CD4-positive, alpha-beta T cell treated with Interleukin-1 beta for 1 hour (primary cell): Measurements from ENCODE around the gene SAMD4A.

Source experiments
- DNase-seq, 2 donors: peaks; one replicate each; pipeline ENCODE4 v3.0.0-alpha.2; 2020 to 2022

SAMD4A gene

GRCh38 chr14:54637270-54638134 lies 70.6 kb downstream of the SAMD4A start:
- no peak for DNase-seq

- DNase-seq = no peak
Observed at GRCh38 chr14:54638135-54638446, 71.2 kb downstream of the SAMD4A start.

GRCh38 chr14:54639611-54640010 lies 72.7 kb downstream of the SAMD4A start:
- DNase-seq = no peak

- DNase-seq = no peak
Observed at GRCh38 chr14:54640506-54640905, 73.6 kb downstream of the SAMD4A start.

- no peak for DNase-seq
Observed at GRCh38 chr14:54642121-54642520, 75.2 kb downstream of the SAMD4A start.

GRCh38 chr14:54642801-54643695 lies 76.1 kb downstream of the SAMD4A start:
- DNase-seq = peak; percentile 6 to 44

- DNase-seq = no peak
Observed at GRCh38 chr14:54643696-54644176, 76.8 kb downstream of the SAMD4A start.

GRCh38 chr14:54645639-54646038 lies 78.7 kb downstream of the SAMD4A start:
- no peak for DNase-seq

GRCh38 chr14:54646626-54647025 lies 79.7 kb downstream of the SAMD4A start:
- no peak for DNase-seq

- DNase-seq = no peak
Observed at GRCh38 chr14:54647378-54647777, 80.5 kb downstream of the SAMD4A start.

GRCh38 chr14:54649056-54649455 lies 82.1 kb downstream of the SAMD4A start:
- no peak for DNase-seq

GRCh38 chr14:54650331-54650958 lies 83.5 kb downstream of the SAMD4A start:
- no peak for DNase-seq

GRCh38 chr14:54650959-54651351 lies 84.0 kb downstream of the SAMD4A start:
- no peak for DNase-seq

- no peak for DNase-seq
Observed at GRCh38 chr14:54651649-54652048, 84.7 kb downstream of the SAMD4A start.

GRCh38 chr14:54652188-54652587 lies 85.3 kb downstream of the SAMD4A start:
- DNase-seq = no peak

GRCh38 chr14:54652605-54653052 lies 85.7 kb downstream of the SAMD4A start:
- no peak for DNase-seq

GRCh38 chr14:54653712-54654469 lies 87.0 kb downstream of the SAMD4A start:
- DNase-seq = no peak

- no peak for DNase-seq
Observed at GRCh38 chr14:54654605-54655004, 87.7 kb downstream of the SAMD4A start.

- DNase-seq = no peak
Observed at GRCh38 chr14:54658836-54659235, 91.9 kb downstream of the SAMD4A start.

GRCh38 chr14:54659365-54659764 lies 92.4 kb downstream of the SAMD4A start:
- no peak for DNase-seq

- no peak for DNase-seq
Observed at GRCh38 chr14:54660604-54661111, 93.7 kb downstream of the SAMD4A start.

GRCh38 chr14:54662491-54663133 lies 95.7 kb downstream of the SAMD4A start:
- DNase-seq = no peak
